HG03354 (cell line): Measurements from ENCODE around the gene PCSK1.
"Not testable (repeated sequence)": the region's sequence is repeated elsewhere in the genome, so short reads cannot be mapped to it uniquely, and the experiment has no call there.

Source experiments
- ATAC-seq: cut with Tn5 transposase; IDR thresholded peaks from one replicate; pipeline ENCODE4 v1.9.1; 2021; ENCODE audit warnings: mild to moderate bottlenecking; ENCODE audit not compliant: unreplicated experiment, poor library complexity, severe bottlenecking

Gene PCSK1

GRCh38 chr5:96379896-96380295, 53.2 kb downstream of the PCSK1 start:
- ATAC-seq = no peak

- ATAC-seq = no peak
These were observed 55.5 kb downstream of the PCSK1 start for GRCh38 chr5:96377597-96377996.

- no peak for ATAC-seq
These were observed 55.9 kb downstream of the PCSK1 start for GRCh38 chr5:96377167-96377566.

GRCh38 chr5:96374653-96375052, 58.4 kb downstream of the PCSK1 start:
- no peak for ATAC-seq

GRCh38 chr5:96373381-96373733, 59.7 kb downstream of the PCSK1 start:
- no peak for ATAC-seq

GRCh38 chr5:96372726-96373380, 60.2 kb downstream of the PCSK1 start:
- ATAC-seq = no peak

- ATAC-seq = no peak
These were observed 62.1 kb downstream of the PCSK1 start for GRCh38 chr5:96370976-96371375.

- ATAC-seq = not testable (repeated sequence)
These were observed 65.7 kb downstream of the PCSK1 start for GRCh38 chr5:96367337-96367736.

- no peak for ATAC-seq
These were observed 78.8 kb downstream of the PCSK1 start for GRCh38 chr5:96354237-96354636.

GRCh38 chr5:96353220-96353619, 79.8 kb downstream of the PCSK1 start:
- no peak for ATAC-seq

GRCh38 chr5:96350678-96351077, 82.4 kb downstream of the PCSK1 start:
- ATAC-seq = no peak

GRCh38 chr5:96348536-96348935, 84.5 kb downstream of the PCSK1 start:
- no peak for ATAC-seq

- ATAC-seq = no peak
These were observed 85.4 kb downstream of the PCSK1 start for GRCh38 chr5:96347502-96348292.

- peak; percentile 93 for ATAC-seq
These were observed 88.1 kb downstream of the PCSK1 start for GRCh38 chr5:96344678-96345577.

GRCh38 chr5:96343094-96343493, 90.0 kb downstream of the PCSK1 start:
- ATAC-seq = no peak

GRCh38 chr5:96342581-96342980, 90.5 kb downstream of the PCSK1 start:
- no peak for ATAC-seq
